Activated B cell treated with CpG ODN at 0.5 μM for 24 hours (primary cell): Measurements from ENCODE around the gene ABI3. TPM values are rescaled to one million over a fixed set of nuclear protein-coding genes. Genes with fewer than 3 reads are reported as not detected.

Experiments
- ATAC-seq: fragments of 200-7000 bp; cut with Tn5 transposase; one replicate; pipeline ENCODE4 v1.10.0; 2021; ENCODE audit warnings: low read depth, mild to moderate bottlenecking, moderate library complexity
- CTCF ChIA-PET: fragments of 350-600 bp; sonication (Branson Sonifier 250); formaldehyde crosslinking; loops from one replicate; lab custom pipeline; 2021; ENCODE audit warnings: antibody characterized with exemption; lab: Charles Lee
- POLR2A ChIA-PET: fragments of 350-600 bp; sonication (Branson Sonifier 250); formaldehyde crosslinking; loops from one replicate; lab custom pipeline; 2021; ENCODE audit warnings: antibody characterized with exemption; lab: Charles Lee
- DNase-seq: peaks from one replicate; pipeline ENCODE4 v3.0.0; 2022
- H3K27ac Mint-ChIP-seq: one replicate; pipeline ENCODE4 v1.8.0; 2020; ENCODE audit warnings: mixed read lengths
- H3K27me3 Mint-ChIP-seq: one replicate; pipeline ENCODE4 v1.8.0; 2021; ENCODE audit warnings: mixed read lengths
- H3K36me3 Mint-ChIP-seq: one replicate; pipeline ENCODE4 v1.8.0; 2021; ENCODE audit warnings: low read depth, mixed read lengths
- H3K4me1 Mint-ChIP-seq: one replicate; pipeline ENCODE4 v1.8.0; 2021; ENCODE audit warnings: mixed read lengths
- H3K4me3 Mint-ChIP-seq: one replicate; pipeline ENCODE4 v1.8.0; 2020; ENCODE audit warnings: mild to moderate bottlenecking, mixed read lengths
- H3K9me3 Mint-ChIP-seq: one replicate; pipeline ENCODE4 v1.8.0; 2020; ENCODE audit warnings: mixed read lengths
- intact Hi-C: fragments of 100-400 bp; cut with micrococcal nuclease; formaldehyde crosslinking; loops from one replicate; pipeline ENCODE4 v1.15.1; 2024
- total RNA-seq: library from RNA; stranded (reverse); gene quantifications from 2 replicates; pipeline ENCODE4 v1.2.3, GENCODE V29; 2022
- TF ChIP-seq, protein P1 (sequence below): fragments of 200-600 bp; IDR thresholded peaks from one replicate; pipeline ENCODE4 v1.8.0; 2022; ENCODE audit warnings: antibody characterized with exemption, mild to moderate bottlenecking

Gene ABI3
- total RNA-seq, 1 donor from 2014 or later = 9.7 TPM

DNA sequence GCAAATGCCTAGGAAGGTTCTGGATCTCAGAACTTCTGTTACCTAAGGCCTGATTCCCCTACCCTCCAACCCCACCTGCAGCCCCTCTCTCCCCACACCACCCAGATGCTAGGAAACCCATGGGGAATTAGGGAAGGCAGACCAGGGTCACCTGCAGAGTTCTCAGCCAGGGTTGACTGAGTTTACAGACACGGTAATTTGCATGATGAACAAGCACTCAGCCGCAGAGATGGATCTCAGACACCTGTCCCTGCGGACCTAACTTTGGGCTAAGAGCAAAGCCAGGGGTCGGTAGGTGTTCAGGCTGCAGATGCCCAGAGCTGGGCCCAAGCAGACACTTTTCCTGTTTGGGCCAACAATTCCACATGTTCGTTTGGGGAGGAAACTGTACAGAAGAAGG, 2.9 kb downstream of the ABI3 start:
- H3K27ac Mint-ChIP-seq = peak overlapping the region; percentile 88
- CTCF ChIA-PET = interaction anchor here (1.0 to 7.7 kb wide), 4 partner anchors 13 to 33 kb away, joined by 3 to 41 read pairs (median 6); no protein-coding TSS in a partner anchor
- peaks cover 92% of the 10 kb centered on the region for H3K4me1 Mint-ChIP-seq
- POLR2A ChIA-PET = interaction anchor here (3.0 to 12.3 kb wide), 2 partner anchors 15 to 21 kb away, joined by 11 to 259 read pairs; no protein-coding TSS in a partner anchor
- no peaks in the 10 kb centered on the region for H3K9me3 Mint-ChIP-seq
- intact Hi-C loops = loop anchor here (1.0 to 10.0 kb wide), 2 partner anchors 19 to 379 kb away; partner anchors contain the start of gene CALCOCO2
- DNase-seq (no peak), ATAC-seq (peak; percentile 23)
- peaks cover 2% of the 10 kb centered on the region for H3K36me3 Mint-ChIP-seq
- peak overlapping the region; percentile 72 for H3K4me3 Mint-ChIP-seq
- TF ChIP-seq, protein P1, sequence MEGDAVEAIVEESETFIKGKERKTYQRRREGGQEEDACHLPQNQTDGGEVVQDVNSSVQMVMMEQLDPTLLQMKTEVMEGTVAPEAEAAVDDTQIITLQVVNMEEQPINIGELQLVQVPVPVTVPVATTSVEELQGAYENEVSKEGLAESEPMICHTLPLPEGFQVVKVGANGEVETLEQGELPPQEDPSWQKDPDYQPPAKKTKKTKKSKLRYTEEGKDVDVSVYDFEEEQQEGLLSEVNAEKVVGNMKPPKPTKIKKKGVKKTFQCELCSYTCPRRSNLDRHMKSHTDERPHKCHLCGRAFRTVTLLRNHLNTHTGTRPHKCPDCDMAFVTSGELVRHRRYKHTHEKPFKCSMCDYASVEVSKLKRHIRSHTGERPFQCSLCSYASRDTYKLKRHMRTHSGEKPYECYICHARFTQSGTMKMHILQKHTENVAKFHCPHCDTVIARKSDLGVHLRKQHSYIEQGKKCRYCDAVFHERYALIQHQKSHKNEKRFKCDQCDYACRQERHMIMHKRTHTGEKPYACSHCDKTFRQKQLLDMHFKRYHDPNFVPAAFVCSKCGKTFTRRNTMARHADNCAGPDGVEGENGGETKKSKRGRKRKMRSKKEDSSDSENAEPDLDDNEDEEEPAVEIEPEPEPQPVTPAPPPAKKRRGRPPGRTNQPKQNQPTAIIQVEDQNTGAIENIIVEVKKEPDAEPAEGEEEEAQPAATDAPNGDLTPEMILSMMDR = no peak
- H3K27me3 Mint-ChIP-seq = no peaks in the 10 kb centered on the region

DNA sequence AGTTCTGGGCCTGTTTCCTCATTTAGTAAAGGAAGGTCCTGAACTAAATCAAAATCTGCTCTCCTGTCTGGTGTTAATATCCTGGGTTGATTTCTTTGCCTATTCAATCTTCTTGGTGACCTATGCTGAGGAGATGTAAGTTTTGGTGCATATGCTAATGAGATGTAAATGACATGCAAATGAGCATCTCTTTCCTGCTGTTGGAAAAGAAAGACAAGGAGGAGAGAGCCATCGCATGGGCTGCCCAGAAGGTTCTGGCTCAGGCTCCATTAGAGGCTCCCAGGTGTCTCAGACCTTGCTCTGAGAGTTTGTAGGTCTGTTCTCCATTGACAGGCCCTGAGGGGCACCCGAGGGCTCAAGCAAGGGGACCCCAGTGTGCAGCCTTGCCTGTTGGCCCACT, 3.3 kb downstream of the ABI3 start:
- Mint-ChIP-seq H3K4me1 (peaks cover 93% of the 10 kb centered on the region), H3K4me3 (peak overlapping the region; percentile 72), H3K27me3 (no peaks in the 10 kb centered on the region), H3K27ac (peak overlapping the region; percentile 88), H3K9me3 (no peaks in the 10 kb centered on the region), H3K36me3 (peaks cover 3% of the 10 kb centered on the region)
- DNase-seq = no peak
- TF ChIP-seq, protein P1 = no peak
- ATAC-seq = peak; percentile 1
- intact Hi-C loops = loop anchor here (1.0 to 10.0 kb wide), 2 partner anchors 20 to 379 kb away; partner anchors contain the start of gene CALCOCO2
- CTCF ChIA-PET = interaction anchor here (1.1 to 7.7 kb wide), 2 partner anchors 13 to 21 kb away, joined by 5 to 41 read pairs; no protein-coding TSS in a partner anchor
- POLR2A ChIA-PET = interaction anchor here (12.3 kb wide), 1 partner anchor 21 kb away, joined by 259 read pairs; no protein-coding TSS in a partner anchor

DNA sequence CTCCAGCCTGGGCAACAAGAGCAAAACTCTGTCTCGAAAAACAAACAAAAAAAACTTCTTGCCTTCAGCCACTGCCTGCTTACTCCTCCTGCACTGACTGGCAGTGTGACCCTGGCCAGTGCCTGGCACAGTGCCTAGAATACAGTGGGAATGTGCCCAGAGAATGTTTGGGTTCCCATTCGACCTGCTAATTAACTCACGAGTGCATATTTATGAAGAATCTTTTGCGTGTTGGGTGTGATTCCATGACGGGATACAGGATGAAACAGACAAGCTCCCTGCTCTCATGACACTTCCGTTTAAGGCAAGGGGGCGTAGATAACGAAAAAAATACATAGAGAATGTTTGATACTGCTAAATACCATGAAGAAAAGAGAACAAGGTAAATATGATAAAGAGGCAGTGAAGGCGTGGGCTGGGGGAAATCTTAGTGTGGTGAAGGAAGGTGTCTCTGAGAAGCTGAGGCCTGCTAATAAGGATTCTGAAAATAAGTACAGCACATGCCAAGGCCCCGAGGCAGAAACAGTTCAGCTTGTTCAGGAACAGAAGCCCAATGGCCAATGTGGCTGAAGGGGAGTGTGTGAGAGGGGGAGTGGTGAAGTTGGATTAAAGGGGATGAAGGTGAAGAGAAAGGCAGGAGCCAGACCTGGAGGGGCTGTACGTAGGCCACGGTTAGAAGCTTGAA, 4.3 kb downstream of the ABI3 start:
- peaks cover 4% of the 10 kb centered on the region for H3K36me3 Mint-ChIP-seq
- no peaks in the 10 kb centered on the region for H3K9me3 Mint-ChIP-seq
- peak overlapping the region; percentile 77 for H3K27ac Mint-ChIP-seq
- TF ChIP-seq, protein P1 = no peak
- CTCF ChIA-PET = interaction anchor here (1.1 to 7.7 kb wide), 5 partner anchors 9 to 35 kb away, joined by 4 to 41 read pairs (median 6); no protein-coding TSS in a partner anchor
- H3K27me3 Mint-ChIP-seq = no peaks in the 10 kb centered on the region
- peak overlapping the region; percentile 33 for H3K4me3 Mint-ChIP-seq
- POLR2A ChIA-PET = interaction anchor here (0.5 to 12.3 kb wide), 3 partner anchors 16 to 203 kb away, joined by 5 to 259 read pairs (median 9); no protein-coding TSS in a partner anchor
- DNase-seq = no peak
- no peak for ATAC-seq
- intact Hi-C loops = loop anchor here (10.0 kb wide), 1 partner anchor 380 kb away; the partner anchor contains the start of gene CALCOCO2
- peaks cover 93% of the 10 kb centered on the region for H3K4me1 Mint-ChIP-seq

DNA sequence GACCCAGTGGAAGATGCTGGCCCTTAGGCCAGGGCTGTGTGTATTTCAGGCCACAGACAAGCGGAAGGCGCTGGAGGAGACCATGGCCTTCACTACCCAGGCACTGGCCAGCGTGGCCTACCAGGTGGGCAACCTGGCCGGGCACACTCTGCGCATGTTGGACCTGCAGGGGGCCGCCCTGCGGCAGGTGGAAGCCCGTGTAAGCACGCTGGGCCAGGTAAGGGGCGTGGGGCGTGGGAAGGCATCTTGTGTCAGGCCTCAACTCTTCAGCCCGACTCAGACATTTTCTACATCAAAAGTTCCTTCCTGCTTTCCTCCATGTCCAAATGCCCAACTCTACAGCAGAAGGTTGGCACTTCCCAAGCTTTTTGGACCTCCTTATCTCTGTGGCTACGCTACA, 6.0 kb downstream of the ABI3 start:
- DNase-seq (no peak), ATAC-seq (no peak)
- H3K27me3 Mint-ChIP-seq = no peaks in the 10 kb centered on the region
- intact Hi-C loops = loop anchor here (10.0 kb wide), 1 partner anchor 382 kb away; the partner anchor contains the start of gene CALCOCO2
- TF ChIP-seq, protein P1 = no peak
- ChIA-PET POLR2A (interaction anchor here (0.6 to 12.3 kb wide), 2 partner anchors 24 to 1376 kb away, joined by 3 to 259 read pairs; partner anchors contain the start of gene SCRN2), CTCF (interaction anchor here (1.2 to 7.7 kb wide), 2 partner anchors 24 to 35 kb away, joined by 3 to 41 read pairs; no protein-coding TSS in a partner anchor)
- H3K27ac Mint-ChIP-seq = peak overlapping the region; percentile 80
- H3K4me1 Mint-ChIP-seq = peaks cover 79% of the 10 kb centered on the region
- no peaks in the 10 kb centered on the region for H3K9me3 Mint-ChIP-seq
- H3K4me3 Mint-ChIP-seq = peak overlapping the region; percentile 52
- peaks cover 4% of the 10 kb centered on the region for H3K36me3 Mint-ChIP-seq
